ENCODE measurements around the gene PHF12.

Gene PHF12

DNA sequence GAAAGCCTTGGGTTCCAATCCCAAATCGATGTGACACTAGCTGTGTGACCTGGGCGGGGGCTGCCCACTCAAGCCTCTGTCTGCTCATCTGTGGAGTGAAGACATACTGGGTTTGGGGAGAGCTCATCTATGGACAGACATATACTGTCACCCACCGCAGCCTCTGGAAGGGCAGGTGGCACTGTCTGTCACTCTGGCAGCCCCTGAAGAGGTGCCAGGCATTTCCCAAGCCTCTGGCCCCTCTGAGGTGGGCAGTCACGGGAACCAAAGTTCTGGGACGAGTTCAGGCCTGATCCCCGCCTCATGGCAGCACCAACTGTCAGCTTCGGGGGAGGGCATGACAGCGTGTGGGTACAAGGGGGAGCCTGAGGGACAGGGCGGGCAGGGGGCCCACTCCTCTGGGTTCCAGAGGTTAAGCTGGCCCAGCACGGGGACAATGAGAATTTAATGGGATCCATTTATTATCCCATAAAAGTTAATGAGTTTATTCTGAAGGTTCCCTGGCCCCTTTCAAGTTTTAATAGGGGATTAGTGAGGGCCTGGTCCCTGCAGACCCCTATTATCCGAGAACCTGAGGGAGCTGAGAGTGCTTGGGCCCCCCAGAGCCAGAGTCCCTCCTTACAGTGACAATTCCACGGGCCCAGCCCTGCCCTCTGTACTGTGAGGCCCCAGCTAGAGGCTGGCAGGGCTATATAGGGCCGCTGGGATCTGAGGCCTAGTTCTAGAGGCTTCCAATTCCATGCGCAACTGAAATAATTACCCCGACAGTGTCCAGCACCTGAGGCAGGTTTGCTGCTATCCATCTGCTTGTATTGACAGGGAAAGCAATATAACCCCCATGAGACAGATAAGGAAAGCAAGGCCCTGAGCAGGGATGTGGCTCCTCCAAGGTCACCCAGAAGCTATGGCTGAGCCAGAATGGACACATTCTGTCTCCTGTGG is 35.7 kb upstream of the PHF12 start:
- Histone ChIP-seq H3K4me3 (ENCODE audit: low read length) (no peak overlapping the region), H3K27me3 (ENCODE audit: control insufficient read depth, insufficient read depth, low read length) (no peaks in the 10 kb centered on the region), H3K9ac (ENCODE audit: low read length) (no peak overlapping the region), H3K4me1 (ENCODE audit: control insufficient read depth, insufficient read depth, low read length) (no peaks in the 10 kb centered on the region), H3K36me3 (ENCODE audit: control insufficient read depth, insufficient read depth, low read length) (no peaks in the 10 kb centered on the region), H3K27ac (ENCODE audit: low read depth, low read length) (no peak overlapping the region)

DNA sequence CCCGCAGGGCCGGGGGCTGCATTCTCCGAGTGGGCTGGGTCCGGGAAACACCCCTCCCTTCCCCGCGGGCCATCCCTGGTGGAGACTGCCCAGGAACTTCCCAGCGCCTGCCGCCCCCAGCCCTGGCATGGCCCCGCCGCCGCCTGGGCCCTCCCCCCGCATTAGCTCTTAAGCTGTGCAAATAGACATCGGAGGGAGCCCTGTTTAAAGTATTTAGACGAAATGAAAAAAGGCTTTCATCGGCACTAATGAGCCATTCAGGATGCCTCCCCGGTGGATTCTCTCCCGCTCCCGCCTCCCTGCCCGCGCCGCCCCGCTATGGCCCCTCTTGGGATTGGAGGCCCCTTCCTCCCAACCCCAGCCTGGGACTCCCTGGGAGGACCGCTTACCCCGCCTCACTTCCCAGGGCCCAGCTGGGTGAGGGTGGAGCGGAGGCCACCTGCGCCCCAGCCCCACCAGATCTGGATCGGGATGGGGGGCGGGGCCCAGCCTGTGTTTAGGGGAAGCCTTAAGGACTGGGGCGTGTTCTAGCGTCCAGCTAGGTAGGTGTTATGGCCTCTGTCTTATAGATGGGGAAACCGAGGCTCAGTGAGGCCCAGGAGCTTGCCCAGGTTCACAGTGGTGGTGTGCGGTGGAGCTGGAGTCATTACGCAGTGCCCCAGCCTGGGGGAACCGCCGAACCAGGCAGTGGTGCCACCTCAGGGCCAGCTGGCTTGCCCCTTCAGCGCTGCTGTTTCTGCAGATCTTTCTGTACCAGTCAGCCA is 34.8 kb upstream of the PHF12 start:
- Histone ChIP-seq H3K36me3 (ENCODE audit: control insufficient read depth, insufficient read depth, low read length) (no peaks in the 10 kb centered on the region), H3K4me3 (ENCODE audit: low read length) (no peak overlapping the region), H3K9ac (ENCODE audit: low read length) (no peak overlapping the region)

DNA sequence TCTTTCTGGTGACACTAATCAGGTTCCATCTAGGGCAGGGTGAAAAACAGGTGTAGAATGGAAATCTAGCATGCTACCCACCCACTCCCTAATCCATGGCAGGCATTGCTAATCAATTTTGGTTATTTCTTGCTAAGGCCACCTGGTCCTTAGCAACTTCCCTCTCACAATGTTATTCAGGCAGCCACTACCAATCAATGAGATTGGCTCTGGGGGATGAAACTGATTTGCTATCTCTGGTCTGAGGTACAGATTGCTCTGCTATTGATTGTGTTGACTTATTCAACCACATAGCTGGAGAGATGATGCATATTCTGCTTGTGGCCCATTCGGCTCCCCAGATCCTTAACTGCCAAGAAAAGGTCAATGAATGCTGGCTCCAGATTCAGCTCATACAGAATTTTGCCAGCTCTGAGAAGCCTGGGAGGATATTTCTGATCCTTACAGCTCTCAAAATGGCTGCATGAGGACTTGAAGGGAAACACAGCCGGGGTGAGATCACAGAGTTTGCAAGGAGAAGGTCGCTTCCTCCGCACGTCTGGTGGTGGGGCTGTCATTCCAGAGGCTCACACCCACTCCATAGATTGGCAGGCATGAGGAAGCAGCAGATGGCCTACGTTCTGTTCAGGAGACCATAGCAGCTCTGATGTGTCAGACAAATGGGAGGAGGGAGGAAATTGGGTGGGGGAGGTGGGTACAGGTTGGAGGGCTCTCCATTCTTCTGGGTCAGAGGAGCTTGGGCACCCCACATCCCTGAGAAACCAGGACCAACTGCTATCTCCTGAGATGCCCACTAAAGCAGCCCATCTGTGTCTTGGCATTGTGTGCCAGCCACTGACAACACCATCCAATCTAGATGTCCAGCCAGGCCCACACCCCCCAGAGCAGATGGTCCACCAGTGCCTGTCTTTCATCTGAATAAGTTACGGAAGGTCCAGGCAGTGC is 32.2 kb upstream of the PHF12 start:
- Histone ChIP-seq H3K9ac (ENCODE audit: low read length) (no peak overlapping the region), H3K27ac (ENCODE audit: low read depth, low read length) (no peak overlapping the region), H3K27me3 (ENCODE audit: control insufficient read depth, insufficient read depth, low read length) (no peaks in the 10 kb centered on the region), H3K4me1 (ENCODE audit: control insufficient read depth, insufficient read depth, low read length) (no peaks in the 10 kb centered on the region), H3K36me3 (ENCODE audit: control insufficient read depth, insufficient read depth, low read length) (no peaks in the 10 kb centered on the region), H3K4me3 (ENCODE audit: low read length) (no peak overlapping the region)

More for the DNA sequence above, 34.8 kb upstream of the PHF12 start:
- Histone ChIP-seq H3K27ac (ENCODE audit: low read depth, low read length) (no peak overlapping the region), H3K27me3 (ENCODE audit: control insufficient read depth, insufficient read depth, low read length) (no peaks in the 10 kb centered on the region), H3K4me1 (ENCODE audit: control insufficient read depth, insufficient read depth, low read length) (no peaks in the 10 kb centered on the region)

DNA sequence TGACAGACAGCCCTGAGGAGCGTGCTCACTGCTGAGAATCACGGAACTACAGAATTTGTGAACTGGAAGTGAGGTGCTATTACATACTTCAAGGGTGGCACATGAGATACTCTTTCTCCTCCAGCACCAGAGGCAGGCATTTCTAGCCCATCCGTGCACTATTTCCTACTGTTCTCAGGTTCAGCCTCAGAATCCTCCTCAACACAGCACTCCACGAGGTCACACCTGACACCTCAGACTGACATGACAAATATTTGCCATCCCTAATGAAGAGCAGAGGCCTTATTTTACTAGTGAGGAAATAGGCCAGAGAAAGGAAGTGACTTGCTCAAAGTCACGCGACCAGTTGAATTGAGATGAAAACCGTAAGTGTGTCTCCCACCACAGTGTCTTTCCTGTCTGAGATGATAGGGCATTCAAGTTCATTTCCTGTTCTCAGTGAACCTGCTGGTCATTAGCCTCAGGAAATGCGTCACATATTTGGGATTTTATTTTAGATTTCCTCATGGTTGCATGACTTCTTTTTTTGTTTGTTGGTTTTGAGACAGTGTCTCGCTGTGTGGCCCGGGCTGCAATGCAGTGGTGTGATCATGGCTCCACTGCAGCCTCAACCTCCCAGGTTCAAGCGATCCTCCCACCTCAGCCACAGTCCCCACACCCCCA is 30.9 kb upstream of the PHF12 start:
- no peak overlapping the region for H3K9ac ChIP-seq (ENCODE audit: low read length)
- H3K27me3 ChIP-seq (ENCODE audit: control insufficient read depth, insufficient read depth, low read length): no peaks in the 10 kb centered on the region
- H3K27ac ChIP-seq (ENCODE audit: low read depth, low read length): no peak overlapping the region
- no peaks in the 10 kb centered on the region for H3K36me3 ChIP-seq (ENCODE audit: control insufficient read depth, insufficient read depth, low read length)
- no peaks in the 10 kb centered on the region for H3K4me1 ChIP-seq (ENCODE audit: control insufficient read depth, insufficient read depth, low read length)
- H3K4me3 ChIP-seq (ENCODE audit: low read length): no peak overlapping the region

DNA sequence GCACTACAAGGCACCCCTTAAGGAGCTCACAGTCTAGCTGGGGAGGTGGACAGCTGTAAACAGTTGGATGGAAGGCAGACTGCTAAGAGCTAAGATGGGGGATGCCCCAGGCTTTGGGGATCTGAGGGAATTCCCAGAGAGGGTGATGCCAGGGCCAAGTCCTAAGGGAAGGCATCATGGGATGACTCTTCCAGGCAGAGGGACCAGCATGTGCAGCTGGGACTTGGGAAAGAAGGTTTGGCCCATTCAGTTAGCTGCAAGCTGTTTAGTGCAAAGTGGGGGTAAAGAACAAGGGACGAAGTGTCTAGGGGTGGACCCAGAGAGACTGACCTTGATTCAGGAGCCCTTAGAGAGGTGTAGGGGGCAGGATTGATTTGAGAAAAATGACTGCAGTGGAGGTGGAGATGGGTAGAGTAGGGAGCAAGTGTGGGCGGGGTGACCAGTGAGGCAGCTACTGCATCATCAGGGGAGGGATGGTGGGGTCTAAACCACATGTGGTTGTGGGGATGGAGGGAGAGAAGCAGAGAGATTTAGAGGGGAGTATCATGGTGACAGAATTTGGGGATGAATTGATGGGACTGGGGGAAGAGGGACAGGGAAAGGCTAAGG is 27.1 kb upstream of the PHF12 start:
- no peak overlapping the region for H3K9ac ChIP-seq (ENCODE audit: low read length)
- H3K4me1 ChIP-seq (ENCODE audit: control insufficient read depth, insufficient read depth, low read length): no peaks in the 10 kb centered on the region
- no peaks in the 10 kb centered on the region for H3K36me3 ChIP-seq (ENCODE audit: control insufficient read depth, insufficient read depth, low read length)
- H3K27ac ChIP-seq (ENCODE audit: low read depth, low read length): no peak overlapping the region
- H3K27me3 ChIP-seq (ENCODE audit: control insufficient read depth, insufficient read depth, low read length): no peaks in the 10 kb centered on the region
- H3K4me3 ChIP-seq (ENCODE audit: low read length): no peak overlapping the region

DNA sequence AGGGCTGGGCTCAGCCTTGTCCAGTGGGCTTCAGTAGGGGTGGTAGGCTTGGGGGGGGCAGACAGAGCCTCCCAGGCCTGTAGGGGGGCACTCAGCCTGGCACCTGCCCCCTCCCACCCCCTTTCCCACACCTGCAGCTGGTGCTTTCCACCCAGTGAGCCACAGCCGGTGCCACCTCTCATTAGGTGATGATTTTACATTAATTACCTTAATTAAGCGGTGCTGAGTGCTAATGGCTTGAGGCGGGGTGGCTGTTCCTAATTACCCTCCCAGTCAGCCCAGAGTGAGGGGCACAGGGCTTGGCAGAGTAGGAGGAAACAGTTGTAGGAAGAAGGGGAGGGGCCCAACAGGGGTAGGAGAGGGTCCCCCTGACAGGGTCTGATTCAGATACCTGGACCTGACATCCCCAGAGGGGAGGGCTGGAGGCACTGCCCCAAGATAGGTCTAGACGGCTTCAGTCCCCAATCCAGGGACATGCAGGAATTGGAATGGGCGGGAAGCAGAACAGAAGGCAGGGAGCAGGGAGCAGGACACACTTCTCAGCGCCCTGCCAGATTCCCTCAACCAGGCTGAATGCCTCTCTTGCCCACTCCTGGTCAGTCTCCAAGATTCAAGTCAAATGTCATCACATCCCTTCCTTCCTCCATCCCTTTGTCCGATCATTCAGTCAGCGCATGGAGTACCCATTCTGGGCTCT is 26.5 kb upstream of the PHF12 start:
- Histone ChIP-seq H3K27ac (ENCODE audit: low read depth, low read length) (no peak overlapping the region), H3K4me3 (ENCODE audit: low read length) (no peak overlapping the region), H3K9ac (ENCODE audit: low read length) (no peak overlapping the region), H3K36me3 (ENCODE audit: control insufficient read depth, insufficient read depth, low read length) (no peaks in the 10 kb centered on the region), H3K4me1 (ENCODE audit: control insufficient read depth, insufficient read depth, low read length) (no peaks in the 10 kb centered on the region), H3K27me3 (ENCODE audit: control insufficient read depth, insufficient read depth, low read length) (no peaks in the 10 kb centered on the region)

DNA sequence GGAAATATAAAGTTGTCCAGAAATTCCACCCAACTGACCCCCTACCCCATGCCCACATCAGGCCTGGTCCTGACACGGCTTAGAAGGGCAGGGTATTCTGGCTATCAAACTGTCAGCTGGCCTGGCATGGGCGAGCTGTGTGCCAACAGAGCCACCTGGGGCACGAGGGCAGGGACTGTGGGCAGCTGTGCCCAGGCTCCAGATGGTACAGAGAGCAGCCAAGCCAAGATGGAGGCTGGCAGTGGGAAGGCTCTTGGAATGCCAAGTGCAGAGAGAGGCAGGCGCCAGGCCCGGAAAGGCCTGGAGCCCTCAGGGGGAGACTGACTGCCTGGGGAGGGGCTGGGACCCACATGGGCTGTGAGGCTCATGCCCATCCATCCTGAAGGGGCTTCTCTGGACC is 24.3 kb upstream of the PHF12 start:
- H3K4me1 ChIP-seq (ENCODE audit: control insufficient read depth, insufficient read depth, low read length): no peaks in the 10 kb centered on the region
- no peak overlapping the region for H3K27ac ChIP-seq (ENCODE audit: low read depth, low read length)
- H3K27me3 ChIP-seq (ENCODE audit: control insufficient read depth, insufficient read depth, low read length): no peaks in the 10 kb centered on the region
- H3K36me3 ChIP-seq (ENCODE audit: control insufficient read depth, insufficient read depth, low read length): no peaks in the 10 kb centered on the region
- H3K4me3 ChIP-seq (ENCODE audit: low read length): no peak overlapping the region
- H3K9ac ChIP-seq (ENCODE audit: low read length): no peak overlapping the region

DNA sequence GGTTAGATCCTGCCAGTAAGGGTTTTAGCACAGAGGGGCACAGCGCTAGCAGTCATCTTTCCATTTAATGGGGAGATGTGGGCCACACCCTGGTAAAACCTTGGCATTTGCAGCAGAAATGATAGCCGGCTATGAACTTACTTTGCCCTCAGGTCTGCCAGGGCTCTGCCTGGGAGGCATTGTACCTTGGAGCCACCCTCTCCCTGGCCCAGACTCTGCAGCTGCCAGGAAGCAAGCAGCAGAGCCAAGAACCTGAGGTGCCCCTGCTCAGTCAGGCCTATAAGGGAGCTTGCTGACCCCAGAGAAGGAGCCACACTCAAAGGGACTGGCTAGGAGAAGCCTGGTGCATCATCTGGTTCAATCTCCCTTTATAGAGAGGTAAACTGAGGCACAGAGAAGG is 23.7 kb upstream of the PHF12 start:
- no peak overlapping the region for H3K9ac ChIP-seq (ENCODE audit: low read length)
- no peaks in the 10 kb centered on the region for H3K4me1 ChIP-seq (ENCODE audit: control insufficient read depth, insufficient read depth, low read length)
- no peak overlapping the region for H3K4me3 ChIP-seq (ENCODE audit: low read length)
- no peaks in the 10 kb centered on the region for H3K27me3 ChIP-seq (ENCODE audit: control insufficient read depth, insufficient read depth, low read length)
- no peak overlapping the region for H3K27ac ChIP-seq (ENCODE audit: low read depth, low read length)
- no peaks in the 10 kb centered on the region for H3K36me3 ChIP-seq (ENCODE audit: control insufficient read depth, insufficient read depth, low read length)

DNA sequence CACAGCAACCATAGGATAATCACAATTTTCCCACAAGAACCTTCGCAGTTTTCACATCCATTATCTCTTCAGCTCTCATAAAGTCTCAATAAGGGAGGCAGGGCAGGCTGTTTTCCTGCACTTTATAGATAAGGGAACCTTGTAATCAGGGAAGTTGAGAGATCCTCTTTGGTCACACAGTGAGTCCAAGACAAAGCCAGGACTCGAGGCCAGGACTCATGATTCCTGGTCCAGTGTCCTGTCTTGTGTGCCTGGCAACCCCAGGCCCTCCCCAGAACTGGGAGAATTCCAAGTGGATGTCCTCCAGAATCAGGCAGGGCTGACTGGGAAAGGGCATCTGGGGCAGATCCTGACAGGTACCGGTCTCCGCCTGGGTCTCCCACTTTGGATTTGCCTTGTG is 23.1 kb upstream of the PHF12 start:
- Histone ChIP-seq H3K9ac (ENCODE audit: low read length) (no peak overlapping the region), H3K27me3 (ENCODE audit: control insufficient read depth, insufficient read depth, low read length) (no peaks in the 10 kb centered on the region), H3K4me3 (ENCODE audit: low read length) (no peak overlapping the region), H3K4me1 (ENCODE audit: control insufficient read depth, insufficient read depth, low read length) (no peaks in the 10 kb centered on the region), H3K36me3 (ENCODE audit: control insufficient read depth, insufficient read depth, low read length) (no peaks in the 10 kb centered on the region), H3K27ac (ENCODE audit: low read depth, low read length) (no peak overlapping the region)

DNA sequence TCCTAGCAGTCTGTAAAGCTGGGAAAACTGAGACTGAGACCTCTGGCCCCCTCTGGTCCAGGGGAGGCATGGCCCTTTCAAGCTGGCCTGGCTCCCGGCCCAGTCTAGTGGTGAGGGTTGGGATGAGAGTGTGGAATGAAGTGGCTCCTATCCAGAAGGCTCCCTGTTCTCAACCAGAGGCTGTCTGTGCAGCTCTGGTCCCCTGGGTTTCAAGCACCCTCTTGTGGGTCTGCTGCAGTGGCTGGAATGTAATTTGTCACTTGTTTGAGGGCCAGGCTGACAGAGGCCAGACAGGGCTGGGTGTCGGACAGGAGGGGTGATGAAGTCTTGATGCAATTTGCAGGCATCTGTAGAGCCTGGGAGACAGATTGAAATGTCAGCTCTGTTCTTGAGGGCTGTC is 22.1 kb upstream of the PHF12 start:
- H3K27me3 ChIP-seq (ENCODE audit: control insufficient read depth, insufficient read depth, low read length): no peaks in the 10 kb centered on the region
- H3K9ac ChIP-seq (ENCODE audit: low read length): no peak overlapping the region
- H3K4me1 ChIP-seq (ENCODE audit: control insufficient read depth, insufficient read depth, low read length): no peaks in the 10 kb centered on the region
- no peak overlapping the region for H3K4me3 ChIP-seq (ENCODE audit: low read length)
- H3K27ac ChIP-seq (ENCODE audit: low read depth, low read length): no peak overlapping the region
- no peaks in the 10 kb centered on the region for H3K36me3 ChIP-seq (ENCODE audit: control insufficient read depth, insufficient read depth, low read length)

DNA sequence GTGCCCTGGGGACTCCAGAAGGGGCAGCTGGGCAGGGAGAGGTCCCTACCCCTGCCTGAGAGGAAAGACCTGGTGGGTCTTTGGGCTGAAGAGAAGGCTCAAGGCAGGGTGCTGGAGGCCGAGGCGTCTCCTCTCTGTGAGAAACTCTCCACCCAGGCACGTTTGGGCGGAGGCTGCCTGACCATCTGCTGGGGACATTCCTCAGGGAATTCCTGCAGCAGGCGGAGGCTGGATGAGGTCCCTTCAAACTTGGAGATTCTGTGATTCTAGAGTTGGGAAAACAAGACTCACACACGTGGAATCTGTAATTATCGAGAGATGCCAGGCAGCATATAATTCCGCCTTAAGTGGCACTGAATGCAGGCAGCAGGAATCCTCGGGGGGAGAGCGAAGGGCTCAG is 21.1 kb upstream of the PHF12 start:
- Histone ChIP-seq H3K36me3 (ENCODE audit: control insufficient read depth, insufficient read depth, low read length) (no peaks in the 10 kb centered on the region), H3K27ac (ENCODE audit: low read depth, low read length) (no peak overlapping the region), H3K9ac (ENCODE audit: low read length) (no peak overlapping the region), H3K4me3 (ENCODE audit: low read length) (no peak overlapping the region), H3K27me3 (ENCODE audit: control insufficient read depth, insufficient read depth, low read length) (no peaks in the 10 kb centered on the region), H3K4me1 (ENCODE audit: control insufficient read depth, insufficient read depth, low read length) (no peaks in the 10 kb centered on the region)
